ENCODE measurements around the gene SEL1L.
"Not testable (repeated sequence)": the region's sequence is repeated elsewhere in the genome, so short reads cannot be mapped to it uniquely, and the experiment has no call there.

The SEL1L gene

DNA sequence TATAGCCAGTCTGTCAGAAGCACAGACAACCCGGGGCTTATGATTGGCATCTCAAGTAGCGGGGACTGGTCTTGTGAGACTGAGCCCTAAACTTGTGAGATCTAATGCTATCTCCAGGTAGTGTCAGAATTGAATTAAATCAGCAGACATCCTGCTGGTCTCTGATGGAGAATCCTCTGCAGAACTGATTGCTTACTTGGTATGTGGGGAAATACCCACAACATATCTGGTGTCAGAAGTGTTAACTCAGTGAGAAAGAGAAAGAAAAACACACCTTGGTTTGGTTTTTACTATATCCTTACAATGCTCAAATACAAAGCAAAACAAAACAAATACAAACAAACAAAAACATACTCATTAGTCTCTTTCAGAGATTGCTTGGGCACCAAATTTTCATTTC lies 10.0 kb downstream of the SEL1L start:
- no peak for DNase-seq

- DNase-seq = no peak
Measured at GRCh38 chr14:81523016-81523415, 10.6 kb downstream of the SEL1L start.

DNA sequence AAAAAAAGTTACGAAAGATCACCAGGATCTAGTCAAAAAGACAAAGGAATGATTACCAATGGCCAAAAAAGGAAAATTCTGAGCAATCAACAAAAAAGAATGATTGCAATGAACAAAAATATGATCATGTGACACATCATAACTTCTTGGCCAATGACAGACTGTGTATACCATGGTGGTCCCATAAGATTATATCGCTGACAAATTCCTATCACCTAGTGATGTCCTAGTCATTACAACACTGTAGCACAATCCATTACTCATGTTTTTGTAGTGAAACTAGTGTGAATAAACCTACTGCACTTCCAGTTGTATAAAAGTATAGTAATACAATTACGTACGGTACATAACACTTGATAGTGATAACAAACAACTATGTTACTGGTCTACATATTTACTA lies 12.3 kb downstream of the SEL1L start:
- DNase-seq = no peak

DNA sequence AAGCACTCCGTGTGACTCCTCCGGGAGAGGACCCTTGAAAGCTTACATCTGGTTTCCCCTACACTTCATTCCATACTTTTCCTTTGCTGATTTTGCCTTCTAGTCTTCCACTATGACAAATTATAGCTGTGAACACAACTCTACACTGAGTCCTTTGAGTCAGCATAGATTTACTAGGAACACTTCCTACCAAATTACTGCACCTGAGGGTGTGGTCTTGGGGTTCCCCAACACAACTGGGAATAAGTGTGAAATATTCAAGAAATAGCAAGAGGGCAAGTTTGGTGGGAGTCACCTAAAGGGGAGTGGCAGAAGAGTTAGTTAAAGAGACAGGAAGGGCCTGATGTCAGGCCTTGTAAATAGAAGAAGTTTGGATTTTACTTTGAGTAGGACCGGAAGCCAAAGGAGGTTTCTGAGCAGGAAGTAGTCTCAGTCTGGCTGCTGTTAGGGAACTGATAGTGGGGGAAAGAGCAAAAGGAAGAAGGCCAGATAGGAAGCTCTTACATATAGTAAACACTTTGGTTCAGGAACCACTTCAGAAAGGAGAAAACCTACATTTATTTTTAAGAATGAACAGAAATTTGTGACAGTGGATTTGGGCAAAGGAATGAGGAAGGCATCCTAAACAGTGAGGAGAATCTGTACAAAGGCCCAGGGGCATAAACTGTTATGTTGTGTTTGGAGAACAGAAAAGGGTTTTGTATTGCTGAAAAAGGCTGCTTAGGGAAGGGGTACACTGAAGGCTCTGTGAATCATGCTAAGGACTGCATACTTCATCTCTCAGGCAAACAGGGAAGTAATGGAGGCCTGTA lies 14.2 kb downstream of the SEL1L start:
- DNase-seq = no peak

DNA sequence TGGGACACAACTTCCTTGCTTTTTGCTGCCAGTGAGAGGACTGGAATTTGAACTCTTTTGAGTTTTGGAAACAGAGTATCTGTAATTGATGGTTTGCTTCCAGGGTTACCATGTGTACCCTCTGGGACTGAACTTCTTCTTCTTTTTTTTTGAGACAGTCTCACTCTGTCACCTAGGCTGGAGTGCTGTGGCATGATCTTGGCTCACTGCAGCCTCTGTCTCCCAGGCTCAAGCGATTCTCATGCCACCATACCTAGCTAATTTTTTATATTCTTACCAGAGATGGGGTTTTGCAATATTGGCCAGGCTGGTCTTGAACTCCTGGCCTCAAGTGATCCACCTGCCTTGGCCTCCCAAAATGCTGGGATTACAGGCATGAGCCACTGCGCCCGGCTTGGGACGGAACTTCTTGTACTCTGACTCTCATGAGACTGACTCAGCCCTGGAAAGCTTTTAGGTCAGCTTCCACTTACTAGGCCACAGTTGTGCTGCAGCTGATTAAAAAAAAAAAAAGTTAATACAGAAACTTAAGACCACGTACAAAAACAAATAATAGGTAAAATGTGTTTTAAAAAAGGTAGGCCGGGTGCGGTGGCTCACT lies 15.8 kb downstream of the SEL1L start:
- DNase-seq = no peak

DNA sequence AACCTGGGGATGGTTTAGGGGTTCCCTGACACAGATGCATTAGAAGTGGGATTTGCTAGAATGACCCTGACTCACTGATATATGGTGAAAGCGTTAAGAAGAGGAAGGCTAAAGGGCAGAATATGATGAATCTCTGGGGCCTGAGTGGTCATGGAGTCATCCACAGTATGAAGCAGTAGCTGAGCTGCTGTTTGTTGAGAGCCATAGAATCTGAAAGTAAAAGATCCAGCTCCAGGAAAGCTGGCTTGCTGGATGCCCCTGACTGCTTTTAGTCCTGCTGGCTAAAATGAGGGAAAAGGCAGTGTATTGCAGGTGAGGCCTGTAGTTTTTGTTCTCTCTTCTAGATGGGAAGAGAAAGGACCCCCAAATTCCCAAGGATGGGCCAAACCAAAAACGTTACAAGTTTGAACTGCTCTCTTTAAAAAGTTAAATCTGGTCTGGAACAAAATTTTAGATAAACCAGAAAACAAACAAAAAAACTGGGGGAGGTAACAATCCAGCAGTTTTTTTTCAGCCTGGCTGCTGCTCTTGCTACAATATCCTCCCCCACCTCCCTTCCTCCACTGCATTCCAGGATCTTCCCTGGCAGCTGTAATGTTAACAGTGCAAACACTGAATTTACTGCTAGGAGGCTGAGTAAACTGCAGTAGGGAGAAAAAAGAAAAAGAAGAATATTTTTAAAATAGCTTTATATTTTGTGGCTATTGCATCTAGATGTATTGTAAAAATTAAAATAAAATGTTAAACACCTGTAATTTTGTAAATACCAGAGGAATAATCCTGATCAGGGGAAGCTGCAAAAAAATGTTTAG lies 16.5 kb downstream of the SEL1L start:
- DNase-seq = no peak

DNA sequence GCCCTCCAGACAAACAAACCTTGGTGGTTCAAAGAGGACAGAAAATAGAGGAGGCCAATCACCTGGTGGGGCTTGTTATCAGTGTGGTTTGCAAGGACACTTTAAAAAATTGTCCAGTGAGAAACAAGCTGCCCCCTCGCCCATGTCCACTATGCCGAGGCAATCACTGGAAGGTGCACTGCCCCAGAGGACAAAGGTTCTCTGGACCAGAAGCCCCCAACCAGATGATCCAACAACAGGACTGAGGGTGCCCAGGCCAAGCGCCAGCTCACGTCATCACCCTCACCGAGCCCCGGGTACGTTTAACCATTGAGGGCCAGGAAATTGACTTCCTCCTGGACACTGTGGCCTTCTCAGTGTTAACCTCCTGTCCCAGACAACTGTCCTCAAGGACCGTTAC lies 17.7 kb downstream of the SEL1L start:
- not testable (repeated sequence) for DNase-seq

DNA sequence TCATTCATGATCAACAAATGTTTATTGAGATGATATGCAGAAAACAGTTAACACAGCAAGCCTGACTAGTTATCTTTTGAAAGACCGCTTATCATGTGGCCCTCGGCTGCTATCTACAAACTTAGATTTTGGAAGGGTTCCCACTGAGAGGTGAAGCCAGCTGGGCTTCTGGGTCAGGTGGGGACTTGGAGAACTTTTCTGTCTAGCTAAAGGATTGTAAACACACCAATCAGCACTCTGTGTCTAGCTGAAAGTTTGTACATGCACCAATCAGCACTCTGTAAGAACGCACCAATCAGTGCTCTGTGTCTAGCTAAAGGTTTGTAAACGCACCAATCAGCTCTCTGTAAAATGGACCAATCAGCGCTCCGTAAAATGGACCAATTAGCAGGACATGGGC lies 20.8 kb downstream of the SEL1L start:
- not testable (repeated sequence) for DNase-seq

DNA sequence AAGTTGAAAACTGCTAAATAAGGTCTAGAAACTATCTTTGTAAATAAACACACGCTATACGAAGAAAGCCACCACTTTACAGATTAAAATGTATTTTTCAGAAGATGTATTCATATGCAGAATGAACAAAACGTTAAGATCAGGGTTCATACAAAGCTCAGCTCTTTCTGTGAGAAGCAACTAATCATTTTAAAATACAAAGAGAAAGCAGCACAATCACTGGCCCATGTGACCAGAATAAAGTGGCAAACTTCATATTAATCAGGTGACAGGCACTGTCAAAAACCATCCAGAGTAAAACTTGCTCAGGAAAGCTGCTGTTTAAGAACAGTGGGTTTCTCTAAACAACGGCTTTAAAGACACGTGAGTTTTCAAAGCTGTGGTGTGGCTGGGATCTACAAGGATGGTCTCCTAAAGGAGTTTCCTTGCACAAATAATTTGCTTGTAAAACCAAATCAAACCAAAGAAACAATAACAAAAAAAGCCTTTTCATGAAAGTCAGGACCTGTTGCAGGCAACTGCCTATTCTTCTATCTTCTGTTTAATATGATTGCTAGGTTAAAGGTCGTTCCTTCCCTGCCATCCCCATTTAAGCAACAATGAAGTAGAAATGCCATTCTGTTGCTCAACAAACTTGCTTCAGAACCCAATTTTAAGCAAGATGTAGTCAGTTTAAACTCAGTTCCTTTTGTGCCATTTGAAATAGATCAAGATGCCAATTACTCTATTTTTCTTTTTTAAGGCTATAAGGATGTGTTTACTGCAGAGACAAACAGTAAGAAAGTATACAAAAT lies 22.3 kb downstream of the SEL1L start:
- no peak for DNase-seq

- no peak for DNase-seq
Measured at GRCh38 chr14:81509838-81510452, 23.7 kb downstream of the SEL1L start.

DNA sequence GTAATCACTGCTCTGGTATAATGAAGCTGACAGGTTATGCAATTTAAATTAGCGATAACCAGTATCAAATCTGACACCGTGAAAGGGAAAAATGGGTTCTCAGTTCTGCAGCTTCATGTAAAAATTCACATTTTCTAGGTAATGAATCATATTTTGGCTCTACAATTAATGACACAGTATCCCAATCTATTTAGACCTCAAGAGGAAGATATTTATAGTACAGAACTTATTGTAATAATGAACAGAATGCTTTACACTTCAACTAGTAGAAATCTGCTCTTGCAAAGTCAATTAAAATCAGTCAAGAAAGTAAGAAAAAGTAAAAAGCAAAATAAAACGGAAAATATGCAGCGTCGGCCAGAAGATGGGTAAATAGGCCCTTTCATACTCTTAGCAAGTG lies 24.3 kb downstream of the SEL1L start:
- DNase-seq = no peak

- DNase-seq = no peak
Measured at GRCh38 chr14:81506487-81506886, 27.2 kb downstream of the SEL1L start.

DNA sequence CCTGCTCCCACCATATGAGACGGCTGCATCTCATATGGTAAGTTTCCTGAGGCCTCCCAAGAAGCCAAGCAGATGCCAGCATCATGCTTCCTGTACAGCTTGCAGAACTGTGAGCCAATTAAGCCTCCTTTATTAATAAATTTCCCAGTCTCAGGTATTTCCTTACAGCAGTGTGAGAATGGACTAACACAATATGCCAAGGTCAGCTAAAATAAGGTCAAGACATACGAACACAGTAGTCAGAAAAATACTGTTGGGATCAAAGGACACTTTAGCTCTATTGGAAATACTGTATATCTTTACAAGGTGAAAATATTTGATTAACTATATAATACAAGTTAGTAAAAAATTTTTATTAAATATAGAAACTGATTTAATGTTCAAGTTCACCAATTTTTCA lies 28.8 kb downstream of the SEL1L start:
- DNase-seq = no peak

GRCh38 chr14:81485781-81486180 lies 47.9 kb downstream of the SEL1L start:
- no peak for DNase-seq

DNA sequence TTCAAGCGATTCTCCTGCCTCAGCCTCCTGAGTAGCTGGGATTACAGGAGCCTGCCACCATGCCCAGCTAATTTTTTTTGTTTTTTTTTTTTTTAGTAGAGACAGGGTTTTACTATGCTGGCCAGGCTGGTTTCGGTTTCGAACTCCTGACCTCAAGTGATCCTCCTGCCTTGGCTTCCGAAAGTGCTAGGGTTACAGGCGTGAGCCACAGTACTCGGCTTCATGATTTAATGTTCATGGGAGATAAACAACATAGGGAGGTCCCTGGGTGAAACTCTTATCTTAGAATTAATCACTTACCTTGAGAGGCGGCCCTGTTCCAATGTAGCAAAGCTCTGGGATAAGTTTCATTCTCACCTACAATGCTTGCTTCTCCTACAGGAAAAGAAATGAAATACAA lies 48.3 kb downstream of the SEL1L start:
- DNase-seq = no peak

- no peak for DNase-seq
Measured at GRCh38 chr14:81484120-81484519, 49.5 kb downstream of the SEL1L start.

DNA sequence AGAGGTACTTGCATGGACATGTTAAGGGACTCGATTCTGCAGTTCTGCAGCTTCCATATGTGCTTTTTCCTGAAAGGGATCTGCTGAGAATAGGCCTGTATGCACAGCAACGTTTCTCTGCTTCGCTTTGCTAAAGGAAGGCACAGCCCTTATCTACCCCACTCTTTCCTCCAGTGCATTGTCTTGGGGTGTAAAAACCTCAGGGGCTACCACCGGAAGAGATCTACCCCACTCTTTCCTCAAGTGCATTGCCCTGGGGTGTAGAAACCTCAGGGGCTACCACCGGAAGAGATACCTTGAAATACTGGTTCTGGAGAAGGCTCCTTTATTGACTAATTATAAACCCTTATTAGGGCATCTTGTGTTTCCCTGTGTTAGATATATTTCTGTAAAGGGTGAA lies 52.9 kb downstream of the SEL1L start:
- no peak for DNase-seq

DNA sequence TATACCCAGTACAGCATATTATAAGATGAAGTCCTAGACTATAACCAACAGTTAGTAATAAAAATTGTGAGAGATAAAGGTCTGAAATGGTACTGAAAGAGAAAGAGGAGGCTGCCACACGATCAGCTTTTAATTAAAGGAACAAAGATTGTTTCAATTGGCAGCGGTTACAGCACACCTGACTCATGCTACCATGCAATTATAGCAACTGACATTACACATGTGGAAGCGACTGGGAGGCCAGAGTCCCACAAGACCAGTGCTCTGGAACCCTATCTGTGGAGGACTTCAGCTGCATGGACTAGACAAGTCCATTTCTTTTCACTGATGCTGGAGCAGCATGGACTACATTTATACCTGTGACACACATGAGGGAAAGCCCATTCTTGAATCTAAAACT lies 55.2 kb downstream of the SEL1L start:
- no peak for DNase-seq

- no peak for DNase-seq
Measured at GRCh38 chr14:81476816-81477215, 56.8 kb downstream of the SEL1L start.

DNA sequence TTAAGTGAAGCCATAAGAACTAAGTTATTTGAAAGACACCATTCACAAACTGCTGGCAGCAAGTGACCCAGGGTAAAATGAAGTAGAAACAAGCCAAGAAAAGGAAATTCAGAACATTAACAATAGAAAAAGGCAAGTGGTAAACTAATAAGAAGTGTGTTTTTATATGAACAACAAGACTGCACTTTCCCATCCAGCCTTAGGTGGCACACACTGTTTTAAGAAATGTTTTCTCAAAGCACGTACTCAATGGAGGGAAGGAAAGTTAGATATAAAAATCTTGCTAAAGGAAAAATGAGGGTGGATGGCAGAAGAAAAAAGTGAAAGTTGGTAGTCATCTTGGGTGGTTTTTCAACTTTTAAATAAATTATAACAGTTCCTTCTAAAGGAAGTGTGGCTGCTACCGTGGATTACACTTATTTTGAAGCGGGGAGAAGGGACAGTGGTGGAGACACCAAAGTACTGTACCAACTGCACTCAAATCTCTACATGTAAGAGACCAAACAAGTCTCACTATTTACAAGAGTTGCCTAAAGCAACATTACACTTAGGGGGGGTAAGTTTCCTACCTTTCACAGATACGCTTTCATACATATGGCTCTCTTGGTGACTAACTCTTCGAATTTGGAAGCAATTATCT lies 58.8 kb downstream of the SEL1L start:
- no peak for DNase-seq

GRCh38 chr14:81474148-81474492 lies 59.5 kb downstream of the SEL1L start:
- DNase-seq = no peak

DNA sequence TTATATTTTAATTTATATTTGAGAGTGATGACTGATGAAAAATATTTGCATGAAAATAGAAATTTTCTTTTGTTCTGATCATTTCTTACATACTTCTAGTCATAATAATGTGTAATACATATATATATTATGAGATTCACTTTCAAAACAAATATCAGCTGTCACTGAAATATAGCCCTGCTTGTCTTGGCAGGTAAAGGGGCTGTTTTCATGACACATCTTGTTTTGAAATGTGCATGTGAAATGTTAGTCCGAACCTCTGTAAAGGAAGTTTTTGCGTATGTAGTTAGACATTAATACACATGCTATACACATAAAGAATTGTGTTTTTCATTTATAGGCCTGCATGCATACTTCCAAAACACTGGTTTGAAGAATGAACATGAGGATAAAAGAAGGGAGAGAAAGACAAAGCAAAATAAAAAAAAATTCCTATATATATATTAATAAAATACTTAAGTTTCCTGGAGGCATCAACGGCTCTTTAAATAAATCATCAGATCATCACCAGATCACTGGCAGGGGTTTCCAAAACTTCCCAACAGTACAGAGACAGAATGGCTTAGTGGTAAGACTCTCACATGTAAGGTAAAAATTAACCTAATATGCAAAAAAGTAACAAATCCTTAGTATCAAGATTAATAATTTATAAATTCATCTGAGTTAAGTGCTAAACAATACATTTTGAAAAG lies 60.1 kb downstream of the SEL1L start:
- DNase-seq = no peak
